ENCODE measurements around the gene DLG2.

DLG2 gene

DNA sequence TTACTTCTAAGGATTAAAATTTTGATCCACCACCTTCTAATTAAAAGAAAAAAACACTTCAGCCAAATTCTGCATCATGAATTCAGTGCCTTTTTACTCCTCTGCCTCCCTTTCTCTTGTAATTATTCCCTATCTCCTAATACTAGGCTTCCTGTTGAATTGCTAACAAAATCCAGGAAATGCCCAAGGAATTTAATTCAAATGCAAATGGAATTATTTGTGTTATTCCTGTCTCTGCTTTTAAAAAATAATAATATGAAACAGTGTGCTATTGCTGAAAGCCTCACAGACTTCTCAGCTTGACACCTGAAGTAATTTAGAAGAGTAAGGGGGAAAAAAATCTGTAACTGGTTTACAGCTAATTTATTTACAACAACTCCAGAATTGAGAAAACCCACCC is 85.5 kb downstream of the DLG2 start:
- DNase-seq, result no peak

DNA sequence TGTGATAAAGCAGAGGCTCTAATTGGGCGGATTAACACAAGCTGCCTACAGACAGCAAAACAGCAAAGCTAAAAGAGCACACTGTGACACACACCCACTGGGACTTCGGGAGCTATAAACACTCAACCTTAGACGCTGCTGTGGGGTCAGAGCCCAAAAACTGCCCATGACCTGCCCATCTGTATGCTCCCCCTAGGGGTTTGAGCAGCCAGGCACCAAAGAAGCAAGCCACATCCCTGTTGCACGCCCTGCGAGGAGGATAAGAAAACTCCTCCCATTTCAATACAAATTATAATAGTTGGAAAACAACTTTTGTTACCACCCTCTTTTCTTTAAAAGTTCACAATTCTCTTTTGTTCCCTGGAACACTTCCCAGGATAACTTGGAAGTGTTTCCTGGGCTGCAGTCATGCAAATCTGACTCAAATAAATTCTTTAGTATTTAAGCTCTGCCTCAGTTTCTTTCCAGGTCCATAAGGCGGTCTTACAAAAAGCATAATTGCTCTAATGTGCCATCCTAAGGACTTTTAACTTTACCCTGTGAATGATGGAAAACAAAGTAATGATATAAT is 86.4 kb downstream of the DLG2 start:
- no peak for DNase-seq

DNA sequence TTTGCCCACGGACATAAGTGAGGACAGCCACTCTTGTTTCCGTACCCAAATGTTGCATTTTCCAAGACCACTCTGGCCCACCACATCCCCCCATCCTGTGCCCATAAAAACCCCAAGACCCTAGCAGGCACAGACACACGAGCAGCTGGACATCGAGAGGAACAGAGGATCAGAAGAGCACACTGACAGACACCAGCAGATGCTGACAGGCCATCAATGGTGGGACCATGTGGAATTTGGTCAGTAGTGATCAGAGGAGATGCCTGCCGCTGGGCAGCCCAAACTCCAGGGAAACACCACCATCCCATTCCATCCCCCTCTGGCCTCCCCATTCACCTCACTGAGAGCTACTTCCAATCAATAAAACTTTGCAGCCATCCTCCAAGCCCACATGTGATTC is 87.0 kb downstream of the DLG2 start:
- DNase-seq, result no peak

DNA sequence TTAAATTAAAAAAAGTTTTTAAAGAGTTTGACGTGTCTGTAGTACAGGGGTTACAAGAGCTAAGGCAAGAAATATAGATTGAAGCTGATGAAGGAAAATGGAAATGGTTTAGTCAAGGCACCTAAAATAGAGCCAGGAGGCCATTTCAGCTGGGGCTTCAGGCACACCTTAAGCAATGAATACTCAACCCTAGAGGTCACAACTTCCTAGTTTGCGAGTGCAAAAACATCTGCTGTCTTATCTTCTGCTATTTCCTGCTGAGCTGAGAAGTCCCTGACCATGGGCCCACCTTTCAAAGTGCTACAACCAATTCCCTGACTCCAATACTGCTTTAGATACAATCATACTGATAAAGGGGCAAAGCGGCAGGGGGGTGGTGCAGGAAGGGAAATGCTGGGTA is 87.4 kb downstream of the DLG2 start:
- no peak for DNase-seq

DNA sequence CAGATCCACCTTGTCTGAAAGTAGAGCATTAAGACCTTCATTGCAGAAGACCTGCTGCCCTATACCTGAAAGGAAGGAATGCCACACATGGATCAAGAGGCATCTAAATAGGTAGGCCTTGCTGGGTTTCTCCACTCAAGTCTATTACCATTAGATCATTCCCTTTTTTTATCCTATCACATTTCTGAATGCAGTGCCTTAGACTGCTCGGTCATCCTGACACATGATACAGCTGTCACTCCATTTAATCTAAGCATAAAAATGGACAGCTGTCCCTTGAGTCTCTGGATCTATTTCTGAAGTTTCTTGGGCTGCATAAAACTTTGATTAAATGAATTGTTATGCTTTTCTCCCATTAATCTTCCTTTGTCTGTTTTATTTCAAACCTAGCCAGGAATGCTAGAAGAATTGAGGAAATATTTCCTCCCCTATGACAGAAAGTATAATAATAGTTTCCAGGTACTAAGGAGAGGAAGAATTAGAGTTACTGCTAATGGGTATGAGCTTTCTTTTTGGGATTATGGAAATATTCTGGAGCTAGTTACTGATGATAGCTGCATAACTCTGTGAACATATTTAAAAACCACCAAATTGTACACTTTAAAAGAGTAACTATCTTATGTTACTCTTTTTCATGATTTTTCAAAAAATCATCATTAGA is 88.0 kb downstream of the DLG2 start:
- no peak for DNase-seq

DNA sequence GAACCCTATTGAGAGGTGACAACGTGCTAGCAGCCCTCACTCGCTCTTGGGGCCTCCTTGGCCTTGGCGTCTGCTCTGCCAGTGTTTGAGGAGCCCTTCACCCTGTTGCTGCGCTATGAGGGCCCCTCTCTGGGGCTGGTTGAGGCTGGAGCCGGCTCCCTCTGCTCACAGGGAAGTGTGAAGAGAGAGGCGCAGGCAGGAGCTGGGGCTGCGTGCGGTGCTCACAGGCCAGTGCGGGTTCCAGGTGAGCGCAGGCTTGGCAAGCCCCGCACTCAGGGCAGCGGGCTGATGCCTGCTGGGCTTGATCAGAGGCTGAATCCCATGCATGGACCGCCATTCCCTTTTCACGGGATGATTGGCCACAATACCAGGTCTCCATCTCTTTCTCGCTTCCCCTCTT is 90.7 kb downstream of the DLG2 start:
- no peak for DNase-seq

DNA sequence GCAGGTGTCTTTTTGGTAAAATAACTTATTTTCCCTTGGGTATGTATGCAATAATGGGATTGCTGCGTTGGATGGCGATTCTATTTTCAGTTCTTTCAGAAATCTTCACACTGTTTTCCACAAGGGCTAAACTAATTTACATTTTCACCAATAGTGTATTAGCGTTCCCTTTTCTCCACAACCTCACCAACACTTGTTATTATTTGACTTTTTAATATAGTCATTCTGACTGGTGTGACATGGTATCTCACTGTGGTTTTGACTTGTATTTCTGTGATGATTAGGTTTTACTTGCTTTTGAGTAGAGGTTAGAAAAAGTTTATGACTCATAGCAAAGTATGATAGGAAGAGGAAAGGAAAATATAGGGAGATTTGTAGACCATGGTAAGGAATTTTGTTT is 92.3 kb downstream of the DLG2 start:
- DNase-seq, result no peak

DNA sequence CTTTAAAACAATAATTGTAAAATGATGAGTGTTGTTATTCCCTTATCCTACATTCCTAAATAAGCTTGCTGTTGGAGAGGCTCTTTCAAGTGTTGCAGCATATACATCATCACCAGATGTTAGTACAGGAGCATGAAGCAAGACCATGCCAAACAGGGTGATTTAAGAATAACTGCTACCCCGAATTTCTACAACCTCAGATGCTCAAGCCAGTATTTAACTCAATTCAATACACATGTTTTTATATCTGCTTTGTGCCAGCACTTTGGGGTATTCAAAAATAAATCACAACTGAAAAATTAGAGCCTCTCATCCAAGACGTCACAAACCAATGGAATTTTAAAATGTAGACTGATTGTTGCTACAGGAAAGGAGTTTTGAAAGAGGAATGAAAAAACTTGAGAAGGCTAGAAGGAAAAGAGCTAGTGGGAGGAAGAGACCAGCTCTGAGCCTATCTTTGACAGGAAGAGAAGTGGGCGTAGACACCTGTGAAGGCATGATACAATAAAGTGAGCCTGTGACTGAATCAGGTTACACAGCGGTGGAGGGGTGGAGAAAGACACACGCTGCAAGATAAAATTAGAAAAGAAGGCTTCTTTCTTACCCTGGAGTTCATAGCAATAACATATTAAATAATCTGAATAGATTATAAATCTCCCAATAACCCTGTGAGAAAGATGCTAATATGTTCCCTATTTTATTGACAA is 95.8 kb downstream of the DLG2 start:
- DNase-seq, result no peak

DNA sequence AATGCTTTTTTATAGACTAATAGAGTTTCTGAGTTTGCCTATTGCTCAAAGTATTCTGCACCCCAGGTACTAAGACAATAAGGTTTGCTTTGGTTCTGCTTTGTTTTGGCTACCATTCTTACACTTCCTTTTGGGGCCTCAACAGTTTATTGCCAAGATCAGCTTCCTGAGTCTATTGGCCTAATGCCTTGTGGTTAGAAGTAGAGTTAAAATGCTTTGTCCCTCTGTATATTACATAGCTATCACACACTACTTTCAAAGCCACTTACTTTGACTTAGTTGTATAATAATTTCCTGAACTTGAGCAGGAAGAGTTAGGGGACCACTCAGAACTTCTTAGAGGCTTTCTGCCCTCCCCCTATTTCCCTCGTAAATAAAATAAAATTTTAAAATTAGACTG is 96.5 kb downstream of the DLG2 start:
- no peak for DNase-seq

DNA sequence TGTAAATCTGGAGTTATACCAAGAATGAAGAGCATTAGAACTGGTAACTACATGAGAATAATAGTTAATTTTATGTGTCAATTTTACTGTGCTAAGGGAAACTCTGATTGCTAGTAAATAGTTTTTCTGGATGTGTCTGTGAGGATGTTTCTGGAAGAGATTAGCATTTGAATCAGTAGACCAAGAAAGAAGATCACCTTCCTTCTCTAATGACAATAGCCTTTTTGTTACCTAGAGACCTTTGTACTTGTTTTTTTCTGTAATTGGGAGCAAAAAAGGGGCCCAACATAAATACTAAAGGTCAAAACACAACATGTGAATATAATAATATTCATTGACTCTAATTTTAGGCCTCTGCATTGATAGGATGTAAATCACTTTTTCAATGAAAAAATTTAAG is 100.6 kb downstream of the DLG2 start:
- DNase-seq, result no peak

DNA sequence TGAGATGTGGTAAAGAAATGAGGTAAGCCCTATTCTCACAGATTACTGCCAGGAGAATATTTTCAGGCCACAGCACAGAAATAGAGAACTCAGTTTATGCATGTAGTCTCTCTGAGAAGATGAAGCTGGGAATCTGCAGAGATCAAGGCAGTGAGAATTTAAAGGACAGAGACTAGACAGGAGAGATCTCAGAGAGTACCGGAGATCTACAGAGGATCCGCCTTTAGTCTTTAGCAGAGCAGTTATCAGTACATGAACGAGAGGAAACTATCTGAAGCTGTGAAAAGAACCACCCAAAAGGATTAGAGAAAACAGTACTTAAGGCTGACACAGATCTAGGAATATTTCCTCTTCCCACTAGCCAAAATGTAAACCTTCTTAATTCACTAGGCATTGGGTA is 101.5 kb downstream of the DLG2 start:
- no peak for DNase-seq

DNA sequence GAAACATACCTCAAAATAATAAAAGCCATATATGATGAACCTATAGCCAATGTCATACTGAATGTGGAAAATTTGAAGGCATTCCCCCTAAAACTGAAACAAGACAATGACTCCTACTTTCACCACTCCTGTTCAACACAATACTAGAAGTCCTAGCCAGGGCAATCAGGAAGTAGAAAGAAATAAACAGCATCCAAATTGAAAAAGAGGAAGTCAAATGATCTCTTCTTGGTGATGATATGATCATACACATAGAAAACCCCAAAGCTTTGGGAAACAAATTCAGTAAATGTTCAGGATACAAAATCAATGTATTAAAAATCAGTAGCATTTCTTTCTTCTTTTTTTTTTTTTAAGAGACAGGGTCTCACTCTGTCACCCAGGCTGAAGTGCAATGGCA is 109.9 kb downstream of the DLG2 start:
- no peak for DNase-seq

DNA sequence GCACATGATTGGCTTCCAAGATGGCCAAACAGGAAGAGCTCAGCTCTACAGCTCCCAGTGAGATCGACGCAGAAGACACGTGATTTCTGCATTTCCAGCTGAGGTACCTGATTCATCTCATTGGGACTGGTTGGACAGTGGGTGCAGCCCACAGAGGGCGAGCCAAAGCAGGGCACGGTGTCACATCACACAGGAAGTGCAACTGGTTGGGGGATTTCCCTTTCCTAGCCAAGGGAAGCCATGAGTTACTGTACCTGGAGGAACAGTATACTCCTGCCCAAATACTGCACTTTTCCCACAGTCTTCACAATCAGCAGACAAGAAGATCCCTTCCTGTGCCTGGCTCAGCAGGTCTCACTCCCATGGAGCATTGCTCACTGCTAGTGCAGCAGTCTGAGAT is 131.2 kb downstream of the DLG2 start:
- DNase-seq, result no peak

DNA sequence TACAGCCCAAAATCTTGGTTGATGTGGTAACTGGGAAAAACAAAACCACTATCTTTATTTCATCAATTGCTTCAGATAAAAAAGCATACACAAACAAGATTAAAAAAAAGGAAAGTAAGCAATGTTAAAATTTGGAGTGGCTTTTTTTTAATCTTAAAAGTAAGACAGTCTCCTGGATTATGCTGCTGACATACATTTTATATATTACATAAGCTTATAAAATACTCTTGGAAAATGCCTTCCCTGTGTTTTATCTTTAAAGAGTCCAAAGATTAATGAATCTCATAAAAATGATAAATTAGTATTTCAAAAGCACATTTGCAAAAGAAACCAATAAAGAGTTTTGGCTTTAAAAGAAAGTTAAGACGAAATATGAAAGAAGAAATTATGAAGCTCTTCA is 132.7 kb downstream of the DLG2 start:
- no peak for DNase-seq

DNA sequence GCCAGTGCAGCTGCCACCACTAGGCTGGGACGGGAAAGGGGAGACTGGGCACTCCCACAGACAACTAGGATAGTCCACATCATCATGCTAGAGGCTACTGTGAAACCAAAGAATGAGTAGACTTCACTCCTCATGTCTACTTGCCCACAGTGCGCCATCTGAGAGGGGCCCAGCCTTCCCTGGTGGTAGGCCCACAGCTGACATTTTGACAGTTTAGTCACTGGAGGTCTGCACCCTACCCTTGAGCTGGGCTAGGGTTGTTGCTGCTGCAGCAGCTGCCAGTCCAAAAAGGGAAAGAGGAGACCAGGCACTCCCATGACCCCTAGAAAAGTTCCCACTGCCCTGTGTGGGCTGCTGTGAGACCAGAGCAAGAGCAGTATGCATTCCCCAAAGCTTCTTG is 141.2 kb downstream of the DLG2 start:
- no peak for DNase-seq

DNA sequence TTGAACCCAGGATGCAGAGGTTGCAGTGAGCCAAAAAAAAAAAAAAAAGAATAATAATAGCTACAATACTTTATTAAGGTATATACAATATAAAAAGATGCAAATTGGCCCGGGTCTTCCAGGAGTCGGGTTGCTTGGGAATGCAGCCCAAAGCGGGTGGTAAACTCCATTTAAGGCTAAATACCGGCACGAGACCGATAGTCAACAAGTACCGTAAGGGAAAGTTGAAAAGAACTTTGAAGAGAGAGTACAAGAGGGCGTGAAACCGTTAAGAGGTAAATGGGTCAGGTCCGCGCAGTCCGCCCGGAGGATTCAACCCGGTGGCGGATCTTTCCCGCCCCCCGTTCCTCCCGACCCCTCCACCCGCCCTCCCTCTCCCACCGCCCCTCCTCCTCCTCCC is 143.3 kb downstream of the DLG2 start:
- DNase-seq, result no peak

DNA sequence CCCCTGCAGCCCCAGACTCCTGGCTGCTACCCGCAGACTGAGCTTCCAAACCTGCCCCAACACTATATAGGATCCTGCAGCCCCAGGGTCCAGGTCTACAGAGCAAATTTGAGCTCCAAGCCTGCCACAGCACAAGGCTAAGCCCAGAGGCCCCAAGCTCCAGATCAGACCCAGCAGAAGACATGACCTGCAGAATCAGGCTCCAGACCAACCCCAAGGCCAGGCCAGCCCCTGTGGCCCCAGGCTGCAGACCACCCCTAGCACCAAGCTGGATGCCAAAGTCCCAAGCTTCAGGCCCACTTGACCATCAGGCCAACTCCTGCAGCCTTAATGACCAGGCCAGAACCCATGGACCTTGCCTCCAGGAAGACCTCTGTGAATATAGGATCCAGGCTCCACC is 145.3 kb downstream of the DLG2 start:
- DNase-seq, result no peak

DNA sequence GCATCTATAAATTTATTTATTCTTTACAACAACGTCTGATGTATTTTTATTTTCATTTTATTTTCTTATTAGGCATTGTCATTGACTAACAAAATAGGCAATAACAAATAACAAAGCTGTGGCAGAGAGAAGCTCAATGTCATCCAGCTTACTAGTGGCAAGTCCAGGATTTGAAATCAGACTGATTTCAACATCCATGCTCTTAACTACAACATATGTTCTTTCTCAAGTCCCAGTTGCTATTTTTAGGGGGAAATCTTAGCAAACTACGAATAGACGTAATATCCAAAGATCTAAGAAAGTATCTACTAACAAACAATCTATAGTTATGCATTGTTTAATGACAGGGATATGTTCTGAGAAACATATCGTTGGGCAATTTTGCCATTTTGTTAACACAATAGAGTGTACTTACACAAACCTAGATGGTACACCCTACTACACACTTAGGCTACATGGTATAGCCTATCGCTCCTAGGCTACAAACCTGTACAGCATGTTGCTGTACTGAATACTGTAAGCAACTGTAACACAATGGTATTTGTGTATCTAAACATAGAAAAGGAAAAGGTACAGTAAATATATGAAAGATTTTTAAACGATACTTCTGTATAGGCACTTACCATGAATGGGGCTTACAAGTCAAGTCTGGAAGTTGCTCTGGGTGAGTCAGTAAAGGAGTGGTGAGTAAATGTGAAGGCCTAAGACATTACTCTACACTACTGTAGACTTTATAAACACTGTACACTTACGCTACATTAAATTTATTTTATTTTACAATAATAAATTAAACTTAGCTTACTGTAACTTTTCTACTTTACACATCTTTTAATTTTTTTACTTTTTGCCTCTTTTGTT is 151.3 kb downstream of the DLG2 start:
- no peak for DNase-seq

DNA sequence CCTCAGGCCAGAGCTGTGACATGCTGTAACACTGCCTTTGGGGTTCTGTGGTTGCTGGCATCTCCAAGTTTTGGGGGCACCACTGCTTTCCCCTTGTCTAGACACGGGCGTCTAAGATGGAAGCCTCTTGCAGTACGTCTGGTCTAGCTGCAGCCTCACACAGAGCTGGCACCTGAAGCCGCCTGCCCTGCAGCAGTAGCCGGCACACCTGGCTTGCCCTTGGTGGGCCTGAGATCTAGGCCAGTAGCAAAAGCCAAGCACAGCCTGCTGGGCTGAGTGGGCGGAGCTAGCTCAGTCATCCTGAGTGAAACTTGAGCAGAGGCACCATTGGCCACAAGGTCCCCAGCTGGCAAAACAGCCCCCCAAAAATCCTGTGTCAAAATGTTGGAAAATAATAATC is 154.2 kb downstream of the DLG2 start:
- DNase-seq, result no peak

DNA sequence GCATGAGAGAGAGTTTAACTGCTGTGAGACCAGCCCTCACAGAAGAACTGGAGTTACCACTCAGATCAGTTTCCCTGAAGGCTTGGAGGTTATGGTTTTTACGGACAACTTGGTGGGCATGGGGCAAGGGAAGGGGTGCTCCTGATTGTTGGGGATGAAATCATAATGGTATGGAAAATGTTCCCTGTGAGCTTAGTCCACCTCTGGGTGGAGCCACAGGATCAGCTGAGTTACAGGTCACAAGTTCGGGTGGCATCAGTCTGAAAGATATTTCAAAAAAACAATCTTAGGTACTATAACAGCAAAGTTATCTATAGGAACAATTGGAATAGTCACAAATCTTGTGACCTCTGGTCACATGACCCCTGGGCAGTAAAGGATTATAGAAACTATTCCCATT is 162.9 kb downstream of the DLG2 start:
- no peak for DNase-seq

DNA sequence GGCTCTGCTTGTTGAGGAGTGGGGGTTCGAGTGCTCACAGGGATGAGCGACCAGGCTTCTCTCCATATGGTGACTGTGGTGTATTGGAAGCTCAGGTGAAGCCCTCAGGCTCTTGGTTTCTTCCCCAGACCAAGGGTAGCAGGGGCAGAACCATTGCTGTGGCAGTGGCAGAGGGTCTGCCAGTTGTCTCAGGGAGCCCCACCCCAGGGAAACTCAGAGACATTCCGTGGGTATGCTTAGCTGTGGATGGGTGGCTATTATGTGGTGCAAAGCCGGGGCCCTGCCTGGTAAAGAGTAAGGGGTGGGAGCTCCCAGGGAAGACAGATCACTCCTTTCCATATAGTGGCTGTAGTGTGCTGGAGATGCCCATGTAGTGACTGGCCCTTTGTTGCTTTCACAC is 167.8 kb downstream of the DLG2 start:
- no peak for DNase-seq

DNA sequence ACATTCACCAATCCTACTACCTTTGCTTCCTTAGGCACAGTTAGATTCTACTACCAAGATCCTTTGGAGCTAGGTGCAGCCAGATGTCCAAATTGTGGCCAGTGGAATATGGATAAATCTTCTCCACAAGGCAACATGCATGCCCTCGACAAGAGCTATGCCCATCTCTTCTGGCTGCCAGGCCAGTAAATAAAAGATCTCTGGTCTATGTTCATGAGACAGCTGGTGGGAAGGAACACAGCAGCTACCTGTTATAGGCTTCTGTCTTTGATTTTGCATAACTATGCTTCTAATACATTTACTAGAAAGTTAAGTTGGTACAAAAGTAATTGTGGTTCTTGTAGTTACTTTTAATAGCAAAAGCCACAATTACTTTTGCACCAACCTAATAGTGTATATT is 182.7 kb downstream of the DLG2 start:
- DNase-seq, result no peak

DNA sequence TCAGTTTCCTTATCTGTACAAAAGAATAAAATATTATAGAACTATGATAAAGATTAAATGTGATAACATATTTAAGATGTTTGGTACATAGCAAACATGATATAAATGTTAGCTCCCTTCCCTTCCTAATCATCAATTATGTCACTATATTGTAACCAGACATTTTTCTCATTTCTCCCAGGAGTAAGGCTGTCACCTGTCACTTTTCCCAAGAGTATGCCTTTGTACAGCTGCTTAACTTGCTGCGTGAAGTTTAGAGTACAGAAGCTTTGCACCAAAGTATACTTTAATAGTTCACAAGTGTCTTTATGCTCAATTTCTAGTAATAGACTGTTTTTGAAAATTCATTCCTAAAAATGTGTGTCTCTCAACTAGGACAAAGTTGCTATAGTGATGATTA is 186.9 kb downstream of the DLG2 start:
- no peak for DNase-seq

DNA sequence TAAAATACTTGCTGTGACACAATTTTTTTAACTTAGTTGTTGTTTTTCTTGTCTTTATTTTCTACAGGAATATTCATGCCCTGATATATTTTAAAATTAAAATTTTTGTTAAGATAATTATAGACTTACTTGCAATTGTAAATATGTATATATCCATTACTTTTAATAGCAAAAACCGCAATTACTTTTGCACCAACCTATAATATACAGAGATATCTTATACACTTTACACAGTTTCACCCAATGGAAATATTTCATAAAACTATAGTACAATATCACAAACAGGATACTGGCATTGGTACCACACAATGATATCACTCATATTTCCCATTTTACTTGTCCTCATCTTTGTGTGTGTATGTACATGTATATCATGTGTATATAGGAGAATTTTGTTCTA is 188.8 kb downstream of the DLG2 start:
- no peak for DNase-seq
